Transverse colon (tissue), 4 donors: Measurements from ENCODE around the gene LRRC45. TPM values are rescaled to one million over a fixed set of nuclear protein-coding genes. Genes with fewer than 3 reads are reported as not detected.

Experiments used
- DNase-seq: peaks from one replicate; pipeline ENCODE4 v3.0.0-alpha.2; 2019
- H3K27ac ChIP-seq, 4 donors: fragments of 200-600 bp; sonication (generic); 2 replicates each; pipeline ENCODE4 v1.5.1; 2016 to 2018; ENCODE audit warnings: inconsistent platforms in 4 of 4
- H3K27me3 ChIP-seq: fragments of 200-600 bp; sonication (generic); 2 replicates; pipeline ENCODE4 v1.5.1; 2017; ENCODE audit warnings: inconsistent platforms
- H3K36me3 ChIP-seq, 4 donors: fragments of 200-600 bp; sonication (generic); 2 replicates each; pipeline ENCODE4 v1.5.1; 2017 to 2019; ENCODE audit warnings: inconsistent platforms in 4 of 4
- H3K4me1 ChIP-seq, 4 donors: fragments of 200-600 bp; sonication (generic); 2 replicates each; pipeline ENCODE4 v1.5.1; 2017 to 2020; ENCODE audit warnings: inconsistent platforms in 4 of 4
- H3K4me3 ChIP-seq, 4 donors: fragments of 200-600 bp; sonication (generic); 1 replicate in 1 of 4; 2 replicates in 3 of 4; pipeline versions ENCODE4 v1.5.1 to v1.6.1; 2017 to 2019; ENCODE audit warnings: inconsistent platforms in 4 of 4
- H3K9me3 ChIP-seq, 2 donors: fragments of 200-600 bp; sonication (generic); 2 replicates each; pipeline ENCODE4 v1.5.1; 2017 to 2019; ENCODE audit warnings: inconsistent platforms in 2 of 2
- EP300 ChIP-seq: sonication (generic); formaldehyde crosslinking; IDR thresholded peaks from one replicate; pipeline ENCODE4 v1.6.1; 2017; ENCODE audit warnings: antibody characterized with exemption, low read depth
- POLR2A ChIP-seq: fragments of 450-650 bp; IDR thresholded peaks from one replicate; pipeline ENCODE4 v1.6.1; 2016; ENCODE audit warnings: antibody characterized with exemption, mild to moderate bottlenecking, moderate library complexity
- POLR2AphosphoS5 ChIP-seq, 3 donors: sonication (generic); formaldehyde crosslinking; IDR thresholded peaks; one replicate each; pipeline ENCODE4 v1.6.1; 2016; ENCODE audit warnings: antibody characterized with exemption in 3 of 3
- WGBS, 2 donors: methylation state at CpG; one replicate each; pipeline ENCODE4 v1.1.5; 2018; ENCODE audit warnings: low coverage in 1 of 2; 5-methylcytosine and 5-hydroxymethylcytosine counted together
- in situ Hi-C, 4 donors: fragments of 200-750 bp; cut with MboI; loops; one replicate each; pipeline versions ENCODE4 v1.15.0 to v1.15.1; 2017; ENCODE audit warnings: low sequenced_read_pairs in 3 of 4, low pct_ligation_motif_present in 1 of 4, low pct_unique_long_range_greater_than_20kb in 1 of 4
- intact Hi-C: fragments of 100-400 bp; cut with DNase I; formaldehyde crosslinking; loops from one replicate; pipeline ENCODE4 v1.15.1; 2023; ENCODE audit warnings: low total_unique reads
- total RNA-seq, 4 donors: library from RNA; depleted of rRNA; stranded (reverse); fragments of >200 nt; gene quantifications; one replicate each; pipeline ENCODE4 v1.1.0, GENCODE V29; 2016
- TF ChIP-seq, protein P1 (sequence below), 5 experiments: fragments of 200-600 bp in 3 of 5; fragments of 450-650 bp in 2 of 5; sonication (generic) in 3 of 5; IDR thresholded peaks; 1 replicate in 2 of 5; 2 replicates in 3 of 5; pipeline ENCODE4 v1.5.1; 2016 to 2017; ENCODE audit warnings: antibody characterized with exemption in 5 of 5, inconsistent platforms in 3 of 5, mild to moderate bottlenecking in 2 of 5, moderate library complexity in 1 of 5

Gene LRRC45
- total RNA-seq, 4 donors from 2014 or later = 12.7 to 40.6 (median 23.5) TPM

DNA sequence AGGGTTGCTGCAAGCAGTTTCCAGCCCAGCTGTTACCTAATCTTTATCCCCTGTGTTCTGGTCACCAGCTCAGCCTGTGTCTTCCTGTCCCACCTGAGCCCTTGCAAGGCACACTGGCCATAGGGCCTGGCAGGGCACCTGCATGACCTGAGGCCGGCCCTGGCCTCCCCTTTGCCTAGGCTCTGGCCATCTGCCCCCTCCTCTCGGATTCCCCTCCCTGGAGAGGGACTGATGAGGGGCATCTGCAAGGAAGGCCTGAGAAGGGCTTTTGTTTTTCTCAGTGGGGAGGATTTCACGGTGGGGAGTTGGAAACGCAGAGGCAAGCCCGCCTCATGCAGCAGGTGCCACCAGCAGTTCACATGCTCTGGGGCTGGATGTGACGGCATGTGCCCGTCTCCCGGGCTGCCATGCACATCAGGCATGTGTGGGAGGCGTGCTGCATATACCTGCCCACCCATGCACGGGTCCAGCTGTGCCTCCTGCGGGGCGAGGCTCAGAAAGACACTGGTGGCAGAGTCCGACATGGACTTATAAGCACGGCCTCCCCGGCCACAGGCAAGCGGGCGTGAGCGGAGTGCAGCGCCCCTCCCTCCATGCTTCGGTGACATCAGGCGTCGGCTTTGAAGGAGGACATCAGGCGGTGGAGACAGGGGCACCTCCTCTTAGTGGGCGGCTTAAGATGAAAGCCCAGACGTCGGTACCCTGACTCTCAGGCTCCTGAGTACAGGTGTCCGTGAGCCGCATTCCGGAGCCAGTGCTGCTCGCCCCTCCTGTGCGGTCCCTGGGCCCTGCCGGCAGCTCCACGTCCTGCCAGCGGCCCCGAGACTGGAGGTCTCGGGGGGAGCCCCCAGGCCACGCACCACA lies 29.1 kb upstream of the LRRC45 start:
- no peak overlapping the region for H3K27ac ChIP-seq
- in situ Hi-C loops = no loop called here
- H3K9me3 ChIP-seq = no peaks in the 10 kb centered on the region
- TF ChIP-seq EP300 = no peak
- TF ChIP-seq POLR2AphosphoS5 (IDR thresholded peaks at IDR 0.05) = no peak
- TF ChIP-seq, protein P1, sequence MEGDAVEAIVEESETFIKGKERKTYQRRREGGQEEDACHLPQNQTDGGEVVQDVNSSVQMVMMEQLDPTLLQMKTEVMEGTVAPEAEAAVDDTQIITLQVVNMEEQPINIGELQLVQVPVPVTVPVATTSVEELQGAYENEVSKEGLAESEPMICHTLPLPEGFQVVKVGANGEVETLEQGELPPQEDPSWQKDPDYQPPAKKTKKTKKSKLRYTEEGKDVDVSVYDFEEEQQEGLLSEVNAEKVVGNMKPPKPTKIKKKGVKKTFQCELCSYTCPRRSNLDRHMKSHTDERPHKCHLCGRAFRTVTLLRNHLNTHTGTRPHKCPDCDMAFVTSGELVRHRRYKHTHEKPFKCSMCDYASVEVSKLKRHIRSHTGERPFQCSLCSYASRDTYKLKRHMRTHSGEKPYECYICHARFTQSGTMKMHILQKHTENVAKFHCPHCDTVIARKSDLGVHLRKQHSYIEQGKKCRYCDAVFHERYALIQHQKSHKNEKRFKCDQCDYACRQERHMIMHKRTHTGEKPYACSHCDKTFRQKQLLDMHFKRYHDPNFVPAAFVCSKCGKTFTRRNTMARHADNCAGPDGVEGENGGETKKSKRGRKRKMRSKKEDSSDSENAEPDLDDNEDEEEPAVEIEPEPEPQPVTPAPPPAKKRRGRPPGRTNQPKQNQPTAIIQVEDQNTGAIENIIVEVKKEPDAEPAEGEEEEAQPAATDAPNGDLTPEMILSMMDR (IDR thresholded peaks at IDR 0.05) = no peak
- no peak for TF ChIP-seq POLR2A
- H3K27me3 ChIP-seq = no peaks in the 10 kb centered on the region
- DNase-seq = no peak
- WGBS, 2 donors = 94% methylated on average over 37 of the region's 37 CpGs; no CpG with 5 or more reads in 1 of the 2 donors
- intact Hi-C loops = no loop called here
- no peaks in the 10 kb centered on the region for H3K36me3 ChIP-seq
- peaks cover 7 to 19% (median 16%) of the 10 kb centered on the region in 4 donors for H3K4me1 ChIP-seq
- H3K4me3 ChIP-seq = no peak overlapping the region

DNA sequence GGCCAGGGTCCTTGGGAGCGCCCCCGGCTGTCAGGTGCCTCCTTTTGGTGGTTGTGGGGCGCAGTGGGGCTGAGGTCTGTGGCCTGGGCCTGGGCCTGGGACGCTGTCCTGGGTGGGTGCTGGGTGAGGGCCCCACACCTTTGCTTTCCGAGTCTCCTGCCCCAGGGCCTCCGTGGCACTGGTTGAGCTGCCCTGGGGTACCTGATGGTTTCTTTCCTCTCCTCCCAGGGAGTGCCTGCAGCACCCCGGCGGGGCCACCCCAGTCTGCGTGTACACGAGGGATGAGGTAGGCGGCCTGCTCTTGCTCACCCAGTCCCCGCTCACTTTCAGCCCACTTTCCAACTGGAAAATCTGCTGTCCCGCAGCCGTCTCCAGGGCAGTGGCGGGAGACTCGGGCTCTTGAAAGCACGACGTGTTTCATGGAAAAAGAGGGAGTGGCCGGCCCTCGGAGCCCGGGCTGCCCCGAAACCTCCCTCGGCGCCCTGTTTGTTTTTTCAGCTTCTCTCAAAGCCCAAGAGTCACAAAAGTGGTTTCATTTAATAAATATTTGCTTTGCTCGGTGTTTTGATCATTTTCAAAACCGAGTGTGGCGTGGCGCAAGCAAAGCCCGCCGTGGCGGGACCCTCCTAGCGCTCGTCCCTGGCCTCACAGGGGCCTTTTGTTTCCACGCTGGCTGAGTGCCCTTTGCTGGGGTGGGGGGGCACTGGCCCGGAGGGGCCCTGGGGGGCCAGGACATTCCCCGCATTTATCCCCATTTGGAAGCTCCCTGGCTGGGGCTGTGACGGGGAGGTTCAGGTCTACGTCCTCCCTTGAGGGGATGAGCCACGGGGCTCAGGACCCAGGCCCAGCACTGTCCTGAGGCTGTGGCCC lies 28.3 kb upstream of the LRRC45 start:
- Histone ChIP-seq H3K36me3 (no peaks in the 10 kb centered on the region), H3K4me1 (peaks cover 7 to 19% (median 16%) of the 10 kb centered on the region in 4 donors), H3K27ac (no peak overlapping the region), H3K9me3 (no peaks in the 10 kb centered on the region), H3K4me3 (no peak overlapping the region), H3K27me3 (no peaks in the 10 kb centered on the region)
- in situ Hi-C loops = no loop called here
- no peak for DNase-seq
- intact Hi-C loops = no loop called here
- TF ChIP-seq, protein P1 (IDR thresholded peaks at IDR 0.05) = no peak
- TF ChIP-seq POLR2AphosphoS5 (IDR thresholded peaks at IDR 0.05) (no peak), EP300 (no peak), POLR2A (no peak)
- 90 to 93% methylated on average over 10 to 39 of the region's 39 CpGs for WGBS, 2 donors

DNA sequence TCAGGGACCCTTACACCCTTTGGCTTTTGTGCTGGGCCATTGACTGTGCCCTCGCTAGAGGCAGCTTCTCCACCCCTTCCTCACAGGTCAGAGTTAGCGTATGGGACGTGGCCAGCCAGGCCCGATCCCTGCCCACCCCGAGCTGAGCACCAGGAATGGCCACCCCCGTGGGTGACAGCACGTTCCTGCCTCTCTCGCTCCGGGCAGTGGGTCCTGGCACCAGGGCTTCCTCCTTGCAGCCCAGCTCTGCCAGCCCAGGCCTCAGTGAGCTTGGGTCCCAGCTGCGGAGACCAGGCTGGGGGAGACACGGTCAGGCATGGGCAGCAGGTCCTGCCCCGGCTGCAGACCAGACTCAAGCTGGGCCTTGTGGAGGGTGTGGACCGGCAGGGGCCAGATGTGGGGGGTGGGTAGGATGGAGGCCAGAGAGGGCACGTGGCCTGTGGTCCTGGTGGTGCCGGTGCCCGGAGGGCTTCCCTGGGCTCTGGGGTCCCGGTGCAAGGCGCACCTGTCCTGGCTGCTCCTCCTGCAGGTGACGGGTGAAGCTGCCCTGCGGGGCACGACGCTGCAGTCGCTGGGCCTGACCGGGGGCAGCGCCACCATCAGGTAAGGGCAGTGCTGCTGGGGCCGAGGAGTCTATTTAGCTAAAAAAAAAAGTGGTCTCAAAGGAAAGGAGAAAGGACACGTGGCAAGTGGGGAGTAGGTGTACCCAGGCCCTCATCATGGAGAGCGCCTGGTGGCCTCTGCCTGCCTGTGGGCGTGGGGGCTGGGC lies 27.5 kb upstream of the LRRC45 start:
- in situ Hi-C loops (no loop called here), intact Hi-C loops (no loop called here)
- TF ChIP-seq, protein P1 (IDR thresholded peaks at IDR 0.05) = no peak
- TF ChIP-seq EP300 = no peak
- H3K27me3 ChIP-seq = no peaks in the 10 kb centered on the region
- H3K36me3 ChIP-seq = no peaks in the 10 kb centered on the region
- no peaks in the 10 kb centered on the region for H3K9me3 ChIP-seq
- H3K4me1 ChIP-seq = peaks cover 7 to 24% (median 21%) of the 10 kb centered on the region in 4 donors
- H3K27ac ChIP-seq = no peak overlapping the region
- WGBS, 2 donors = 95% methylated on average over 29 of the region's 29 CpGs; no CpG with 5 or more reads in 1 of the 2 donors
- no peak for DNase-seq
- H3K4me3 ChIP-seq = no peak overlapping the region
